GM06990 (cell line): ENCODE measurements around the gene DPM3.
"Not testable (repeated sequence)": the region's sequence is repeated elsewhere in the genome, so short reads cannot be mapped to it uniquely, and the experiment has no call there.

Source experiments
- DNase-seq: peaks from one replicate; pipeline ENCODE4 v3.0.0-alpha.2; 2011; ENCODE audit not compliant: insufficient read length; ENCODE audit errors: extremely low read depth
- H3K27me3 ChIP-seq: replicated peaks from 2 replicates; pipeline ENCODE4 v1.6.0; 2011; ENCODE audit warnings: low read length; ENCODE audit not compliant: control insufficient read depth, insufficient read depth
- H3K36me3 ChIP-seq: 2 replicates; pipeline ENCODE4 v1.5.1; 2011; ENCODE audit warnings: low read length; ENCODE audit not compliant: control insufficient read depth, insufficient read depth
- H3K4me3 ChIP-seq: replicated peaks from 2 replicates; pipeline ENCODE4 v1.5.1; 2011; ENCODE audit warnings: low read depth, mild to moderate bottlenecking, control low read depth, low read length
- CTCF ChIP-seq: IDR thresholded peaks from 2 replicates; pipeline ENCODE4 v1.5.1; 2011; ENCODE audit warnings: low read length, control low read depth, mild to moderate bottlenecking, inconsistent platforms; ENCODE audit not compliant: insufficient read depth, poor library complexity, severe bottlenecking

Gene DPM3

GRCh38 chr1:155168456-155169210 is 28.3 kb upstream of the DPM3 start:
- no peak for DNase-seq
- TF ChIP-seq CTCF: no peak
- Histone ChIP-seq H3K36me3 (peaks cover 5% of the 10 kb centered on the region), H3K27me3 (no peaks in the 10 kb centered on the region), H3K4me3 (no peak overlapping the region)

- not testable (repeated sequence) for DNase-seq, H3K27me3 ChIP-seq, H3K36me3 ChIP-seq, H3K4me3 ChIP-seq
These were observed 27.7 kb upstream of the DPM3 start for GRCh38 chr1:155168105-155168445.

- peak; percentile 87 for TF ChIP-seq CTCF
- peak; percentile 62 for DNase-seq
- Histone ChIP-seq H3K4me3 (no peak overlapping the region), H3K27me3 (no peaks in the 10 kb centered on the region), H3K36me3 (peaks cover 5% of the 10 kb centered on the region)
These were observed 27.1 kb upstream of the DPM3 start for GRCh38 chr1:155167166-155168104.

GRCh38 chr1:155166471-155167165 is 26.3 kb upstream of the DPM3 start:
- DNase-seq: no peak
- no peaks in the 10 kb centered on the region for H3K27me3 ChIP-seq
- TF ChIP-seq CTCF: no peak
- peaks cover 5% of the 10 kb centered on the region for H3K36me3 ChIP-seq
- H3K4me3 ChIP-seq: no peak overlapping the region

- Histone ChIP-seq H3K36me3 (peaks cover 5% of the 10 kb centered on the region), H3K4me3 (no peak overlapping the region), H3K27me3 (no peaks in the 10 kb centered on the region)
- no peak for TF ChIP-seq CTCF
- no peak for DNase-seq
These were observed 25.7 kb upstream of the DPM3 start for GRCh38 chr1:155166051-155166470.

- not testable (repeated sequence) for H3K4me3 ChIP-seq, H3K36me3 ChIP-seq, H3K27me3 ChIP-seq, DNase-seq
These were observed 24.3 kb upstream of the DPM3 start for GRCh38 chr1:155164625-155165024.

GRCh38 chr1:155163785-155164184 is 23.5 kb upstream of the DPM3 start:
- not testable (repeated sequence) for DNase-seq, H3K27me3 ChIP-seq, H3K36me3 ChIP-seq, H3K4me3 ChIP-seq

GRCh38 chr1:155162631-155163030 is 22.3 kb upstream of the DPM3 start:
- DNase-seq, H3K4me3 ChIP-seq, H3K36me3 ChIP-seq, H3K27me3 ChIP-seq: not testable (repeated sequence)
